SK-N-SH treated with all-trans-retinoic acid at 6 μM for 48 hours (cell line): ENCODE data around the gene KIFC1.
"Not testable (repeated sequence)": the region's sequence is repeated elsewhere in the genome, so short reads cannot be mapped to it uniquely, and the experiment has no call there.

Source experiments
- ATAC-seq: fragments of 200-7000 bp; cut with Tn5 transposase; 3 replicates; pipeline ENCODE4 v1.9.1; 2020; ENCODE audit warnings: mild to moderate bottlenecking, moderate library complexity
- ARNTL ChIP-seq: fragments of 450-650 bp; formaldehyde crosslinking; IDR thresholded peaks from 2 replicates; pipeline ENCODE4 v1.5.0; 2020; ENCODE audit warnings: low read depth, mild to moderate bottlenecking, moderate library complexity, borderline replicate concordance
- BACH2 ChIP-seq: fragments of 250-450 bp; sonication (Bioruptor Pico); IDR thresholded peaks from 2 replicates; pipeline ENCODE4 v1.9.0; 2021; ENCODE audit warnings: mild to moderate bottlenecking, borderline replicate concordance
- CREB5 ChIP-seq: fragments of 250-450 bp; sonication (Bioruptor Pico); IDR thresholded peaks from 2 replicates; pipeline ENCODE4 v1.5.1; 2020; ENCODE audit warnings: low read depth, mild to moderate bottlenecking, moderate library complexity
- CSDC2 ChIP-seq: fragments of 250-450 bp; sonication (Bioruptor Pico); IDR thresholded peaks from 2 replicates; pipeline ENCODE4 v1.5.0; 2020; ENCODE audit warnings: mild to moderate bottlenecking, moderate library complexity
- ESRRG ChIP-seq: fragments of 250-450 bp; sonication (Bioruptor Pico); IDR thresholded peaks from 2 replicates; pipeline ENCODE4 v1.6.1; 2021; ENCODE audit warnings: mild to moderate bottlenecking
- GLIS3 ChIP-seq: fragments of 250-450 bp; sonication (Bioruptor Pico); IDR thresholded peaks from 2 replicates; pipeline ENCODE4 v1.5.0; 2020; ENCODE audit warnings: mild to moderate bottlenecking, moderate library complexity
- ISL1 ChIP-seq: fragments of 250-450 bp; sonication (Bioruptor Pico); IDR thresholded peaks from 2 replicates; pipeline ENCODE4 v2.1.2; 2022; ENCODE audit warnings: mild to moderate bottlenecking, moderate library complexity
- OSR1 ChIP-seq: fragments of 250-450 bp; sonication (Bioruptor Pico); IDR thresholded peaks from 2 replicates; pipeline ENCODE4 v1.8.0; 2022; ENCODE audit warnings: moderate library complexity, mild to moderate bottlenecking, inconsistent platforms
- PATZ1 ChIP-seq: fragments of 250-450 bp; sonication (Bioruptor Pico); IDR thresholded peaks from 2 replicates; pipeline ENCODE4 v1.8.0; 2020; ENCODE audit warnings: mild to moderate bottlenecking, moderate library complexity, borderline replicate concordance
- POU6F1 ChIP-seq: fragments of 250-450 bp; sonication (Bioruptor Pico); IDR thresholded peaks from 2 replicates; pipeline ENCODE4 v1.8.0; 2021; ENCODE audit warnings: low read depth, mild to moderate bottlenecking, moderate library complexity, borderline replicate concordance
- PPARA ChIP-seq: fragments of 250-450 bp; sonication (Bioruptor Pico); IDR thresholded peaks from 2 replicates; pipeline ENCODE4 v1.5.0; 2020; ENCODE audit warnings: mild to moderate bottlenecking, borderline replicate concordance
- RARB ChIP-seq: fragments of 250-450 bp; sonication (Bioruptor Pico); IDR thresholded peaks from 2 replicates; pipeline ENCODE4 v1.8.0; 2021; ENCODE audit warnings: mild to moderate bottlenecking, moderate library complexity
- SNAI2 ChIP-seq: fragments of 250-450 bp; sonication (Bioruptor Pico); IDR thresholded peaks from 2 replicates; pipeline ENCODE4 v1.5.0; 2020; ENCODE audit warnings: mild to moderate bottlenecking, moderate library complexity
- TOX ChIP-seq: fragments of 250-450 bp; sonication (Bioruptor Pico); IDR thresholded peaks from 2 replicates; pipeline ENCODE4 v1.8.0; 2021; ENCODE audit warnings: mild to moderate bottlenecking, moderate library complexity, borderline replicate concordance
- ZFP3 ChIP-seq: fragments of 250-450 bp; sonication (Bioruptor Pico); IDR thresholded peaks from 2 replicates; pipeline ENCODE4 v1.5.0; 2020; ENCODE audit warnings: mild to moderate bottlenecking, moderate library complexity
- ZNF565 ChIP-seq: fragments of 450-650 bp; formaldehyde crosslinking; conservative IDR thresholded peaks from 2 replicates; pipeline ENCODE4 v1.5.0; 2020; ENCODE audit warnings: low read depth, mild to moderate bottlenecking, moderate library complexity
- ZNF70 ChIP-seq: fragments of 450-650 bp; formaldehyde crosslinking; IDR thresholded peaks from 2 replicates; pipeline ENCODE4 v1.5.0; 2020; ENCODE audit warnings: mild to moderate bottlenecking, moderate library complexity
- ZNF8 ChIP-seq: fragments of 450-650 bp; formaldehyde crosslinking; IDR thresholded peaks from 2 replicates; pipeline ENCODE4 v1.5.0; 2020; ENCODE audit warnings: mild to moderate bottlenecking, moderate library complexity

Gene KIFC1

GRCh38 chr6:33344701-33345697 is 46.6 kb upstream of the KIFC1 start:
- TF ChIP-seq ZNF8 = no peak
- no peak for TF ChIP-seq ISL1 (CRISPR knock-in tag)
- TF ChIP-seq ZNF70 (CRISPR knock-in tag) = no peak
- TF ChIP-seq ZFP3 (CRISPR knock-in tag) = no peak
- TF ChIP-seq OSR1 (CRISPR knock-in tag) = no peak
- TF ChIP-seq GLIS3 (CRISPR knock-in tag) = no peak
- TF ChIP-seq BACH2 (CRISPR knock-in tag) = no peak
- no peak for TF ChIP-seq POU6F1 (CRISPR knock-in tag)
- TF ChIP-seq, all 23 proteins: peak for 0
- peak; percentile 73 for ATAC-seq

- ATAC-seq = not testable (repeated sequence)
Measured at GRCh38 chr6:33346972-33347371, 44.7 kb upstream of the KIFC1 start.

- TF ChIP-seq GLIS3 (CRISPR knock-in tag) = no peak
- TF ChIP-seq BACH2 (CRISPR knock-in tag) = no peak
- no peak for TF ChIP-seq ARNTL
- no peak for TF ChIP-seq ESRRG (CRISPR knock-in tag)
- no peak for TF ChIP-seq CREB5
- no peak for TF ChIP-seq ZNF8
- no peak for TF ChIP-seq SNAI2
- TF ChIP-seq OSR1 (CRISPR knock-in tag) = no peak
- TF ChIP-seq PPARA (CRISPR knock-in tag) = no peak
- no peak for TF ChIP-seq PATZ1 (CRISPR knock-in tag)
- TF ChIP-seq CSDC2 (CRISPR knock-in tag) = no peak
- no peak for TF ChIP-seq TOX
- TF ChIP-seq ZNF70 (CRISPR knock-in tag) = no peak
- ATAC-seq = no peak
Measured at GRCh38 chr6:33347816-33348215, 43.8 kb upstream of the KIFC1 start.

- not testable (repeated sequence) for ATAC-seq
Measured at GRCh38 chr6:33355860-33356259, 35.8 kb upstream of the KIFC1 start.

GRCh38 chr6:33356295-33356694 is 35.3 kb upstream of the KIFC1 start:
- TF ChIP-seq RARB (CRISPR knock-in tag) (no peak), ZNF565 (CRISPR knock-in tag) (no peak), OSR1 (CRISPR knock-in tag) (no peak), POU6F1 (CRISPR knock-in tag) (no peak)
- ATAC-seq = no peak

GRCh38 chr6:33357160-33357871 is 34.3 kb upstream of the KIFC1 start:
- ATAC-seq = not testable (repeated sequence)
